Measurements from ENCODE around the gene IKZF1.

The IKZF1 gene

DNA sequence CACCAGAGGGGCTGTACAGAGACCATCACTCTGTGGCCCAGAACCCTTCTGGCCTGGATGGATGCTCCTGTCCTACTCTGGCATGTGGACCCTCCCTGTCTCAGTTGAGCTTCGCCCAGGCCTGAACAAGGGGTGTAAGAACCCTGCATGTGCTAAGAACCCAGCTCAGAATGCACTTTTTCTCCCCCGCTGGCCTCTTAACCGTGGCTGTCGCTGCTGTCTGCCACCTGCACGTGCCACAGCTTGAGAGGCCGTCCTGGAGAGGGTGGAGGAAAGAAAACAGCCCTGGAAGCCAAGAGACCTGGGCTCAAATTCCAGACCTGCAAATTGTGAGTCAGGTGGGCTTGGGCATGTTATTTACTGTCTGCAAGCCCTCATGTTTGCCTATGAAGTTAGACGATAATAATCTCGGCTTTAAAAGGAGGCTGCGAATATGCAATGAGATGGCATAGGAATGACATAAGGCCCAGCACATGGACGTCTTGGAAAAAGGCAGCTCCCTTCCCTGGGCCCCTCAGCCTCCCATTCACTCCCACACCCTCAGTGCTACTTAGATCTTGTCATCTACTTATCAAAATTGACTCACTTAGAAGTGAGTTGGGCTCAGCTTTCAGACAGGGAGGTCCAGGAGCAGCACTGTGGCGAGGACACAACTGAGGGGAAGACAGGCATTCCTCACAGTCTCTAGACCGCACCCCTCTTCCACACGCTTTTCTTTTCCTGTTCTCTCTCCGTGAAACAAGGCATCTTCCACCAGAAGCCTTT, 114.2 kb downstream of the IKZF1 start:
- no peak for DNase-seq
- Histone ChIP-seq H3K36me3 (ENCODE audit: control insufficient read depth, insufficient read depth, low read length) (no peaks in the 10 kb centered on the region), H3K27me3 (replicated peaks; ENCODE audit: control insufficient read depth, insufficient read depth, low read length, poor library complexity, severe bottlenecking) (no peaks in the 10 kb centered on the region), H3K4me1 (ENCODE audit: control insufficient read depth, insufficient read depth, low read length, poor library complexity, severe bottlenecking) (peaks cover 9% of the 10 kb centered on the region), H3K9me3 (ENCODE audit: control insufficient read depth, low read length) (no peaks in the 10 kb centered on the region), H3K4me3 (ENCODE audit: insufficient read depth, low read depth, low read length, poor library complexity, severe bottlenecking) (no peak overlapping the region), H3K27ac (ENCODE audit: insufficient read depth, low read length, poor library complexity, severe bottlenecking) (no peak overlapping the region)

DNA sequence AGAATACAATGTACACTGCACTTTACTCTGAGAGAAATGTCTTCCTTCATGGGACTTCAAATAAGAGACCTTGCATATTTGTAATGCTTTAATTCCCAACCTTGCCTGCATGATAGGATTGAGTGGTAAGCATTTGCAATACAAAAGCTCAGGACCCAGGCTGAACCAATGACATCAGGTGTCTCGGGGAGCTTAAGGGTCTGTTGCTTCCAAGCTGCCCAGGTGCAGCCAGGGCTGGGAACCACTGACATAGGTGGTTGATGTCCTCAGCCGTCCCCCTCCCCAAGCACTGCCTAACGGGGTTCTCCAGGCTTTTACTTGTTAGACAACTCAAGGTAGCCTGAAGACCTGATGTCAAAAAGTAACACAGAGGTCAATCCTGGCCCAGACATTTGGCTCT, 116.5 kb downstream of the IKZF1 start:
- Histone ChIP-seq H3K27me3 (replicated peaks; ENCODE audit: control insufficient read depth, insufficient read depth, low read length, poor library complexity, severe bottlenecking) (no peaks in the 10 kb centered on the region), H3K27ac (ENCODE audit: insufficient read depth, low read length, poor library complexity, severe bottlenecking) (no peak overlapping the region), H3K9me3 (ENCODE audit: control insufficient read depth, low read length) (no peaks in the 10 kb centered on the region), H3K36me3 (ENCODE audit: control insufficient read depth, insufficient read depth, low read length) (no peaks in the 10 kb centered on the region), H3K4me1 (ENCODE audit: control insufficient read depth, insufficient read depth, low read length, poor library complexity, severe bottlenecking) (peaks cover 6% of the 10 kb centered on the region), H3K4me3 (ENCODE audit: insufficient read depth, low read depth, low read length, poor library complexity, severe bottlenecking) (no peak overlapping the region)
- no peak for DNase-seq

DNA sequence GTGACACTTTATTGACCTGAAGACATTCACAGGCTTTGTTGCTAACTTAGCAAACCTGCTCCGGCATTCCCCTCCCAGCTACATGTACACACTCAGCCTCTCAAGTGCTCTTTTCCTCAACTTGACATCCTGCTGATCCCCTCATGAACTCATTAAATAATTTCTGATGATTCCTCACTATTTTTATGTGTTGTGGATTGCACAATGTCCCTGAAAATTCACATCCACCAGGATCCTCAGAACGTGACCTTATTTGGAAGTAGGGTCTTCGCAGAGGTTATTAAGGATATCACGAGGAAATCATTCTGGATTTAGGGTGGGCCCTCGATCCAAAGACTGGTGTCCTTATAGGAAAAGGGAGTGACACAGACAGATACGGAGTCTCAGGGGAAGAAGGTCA, 118.3 kb downstream of the IKZF1 start:
- DNase-seq, result no peak
- H3K4me1 ChIP-seq (ENCODE audit: control insufficient read depth, insufficient read depth, low read length, poor library complexity, severe bottlenecking), result no peaks in the 10 kb centered on the region
- no peaks in the 10 kb centered on the region for H3K27me3 ChIP-seq (replicated peaks; ENCODE audit: control insufficient read depth, insufficient read depth, low read length, poor library complexity, severe bottlenecking)
- no peak overlapping the region for H3K27ac ChIP-seq (ENCODE audit: insufficient read depth, low read length, poor library complexity, severe bottlenecking)
- H3K36me3 ChIP-seq (ENCODE audit: control insufficient read depth, insufficient read depth, low read length), result no peaks in the 10 kb centered on the region
- H3K9me3 ChIP-seq (ENCODE audit: control insufficient read depth, low read length), result no peaks in the 10 kb centered on the region
- no peak overlapping the region for H3K4me3 ChIP-seq (ENCODE audit: insufficient read depth, low read depth, low read length, poor library complexity, severe bottlenecking)

DNA sequence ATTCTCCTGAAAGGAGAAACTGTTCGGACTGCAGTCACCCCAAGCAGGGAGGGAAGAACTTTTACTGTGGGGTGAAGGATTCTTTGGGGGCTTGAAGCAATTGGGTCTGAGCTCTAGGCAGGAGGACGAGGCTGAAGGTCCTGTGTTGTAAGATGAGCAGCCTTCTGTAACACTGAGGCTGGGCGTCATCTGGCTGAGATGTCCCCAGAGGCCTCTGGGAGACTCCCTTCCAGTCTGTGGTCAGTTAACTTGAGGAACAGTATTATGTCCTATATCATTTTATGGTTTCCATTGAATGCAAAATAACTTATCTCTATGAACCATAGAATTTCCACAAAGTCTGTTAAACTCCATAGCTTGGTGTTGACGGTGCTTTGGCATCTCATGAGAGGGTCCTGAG, 119.3 kb downstream of the IKZF1 start:
- H3K4me3 ChIP-seq (ENCODE audit: insufficient read depth, low read depth, low read length, poor library complexity, severe bottlenecking), result no peak overlapping the region
- no peak for DNase-seq
- no peaks in the 10 kb centered on the region for H3K9me3 ChIP-seq (ENCODE audit: control insufficient read depth, low read length)
- no peaks in the 10 kb centered on the region for H3K36me3 ChIP-seq (ENCODE audit: control insufficient read depth, insufficient read depth, low read length)
- H3K27me3 ChIP-seq (replicated peaks; ENCODE audit: control insufficient read depth, insufficient read depth, low read length, poor library complexity, severe bottlenecking), result no peaks in the 10 kb centered on the region
- no peak overlapping the region for H3K27ac ChIP-seq (ENCODE audit: insufficient read depth, low read length, poor library complexity, severe bottlenecking)
- H3K4me1 ChIP-seq (ENCODE audit: control insufficient read depth, insufficient read depth, low read length, poor library complexity, severe bottlenecking), result no peaks in the 10 kb centered on the region

DNA sequence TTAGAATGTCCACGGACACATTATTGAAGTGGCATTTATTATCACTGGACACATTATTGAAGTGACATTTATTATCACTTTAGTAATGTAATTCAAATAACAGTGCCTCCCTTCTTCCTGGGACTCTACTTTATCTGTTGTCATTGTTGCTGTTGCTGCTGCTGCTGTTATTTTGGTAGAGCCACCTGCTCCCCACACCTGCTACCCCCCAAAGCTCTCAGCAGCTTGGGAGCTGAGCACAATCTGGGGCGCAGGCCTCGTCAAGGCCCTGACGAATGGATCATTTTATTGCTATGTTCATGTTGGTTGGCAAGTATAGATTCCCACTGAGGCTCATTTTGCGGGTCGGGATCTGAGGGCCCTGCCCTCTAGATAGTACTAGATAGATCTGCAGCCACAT, 120.8 kb downstream of the IKZF1 start:
- DNase-seq, result no peak
- H3K4me1 ChIP-seq (ENCODE audit: control insufficient read depth, insufficient read depth, low read length, poor library complexity, severe bottlenecking), result no peaks in the 10 kb centered on the region
- H3K36me3 ChIP-seq (ENCODE audit: control insufficient read depth, insufficient read depth, low read length), result no peaks in the 10 kb centered on the region
- H3K4me3 ChIP-seq (ENCODE audit: insufficient read depth, low read depth, low read length, poor library complexity, severe bottlenecking), result no peak overlapping the region
- H3K27ac ChIP-seq (ENCODE audit: insufficient read depth, low read length, poor library complexity, severe bottlenecking), result no peak overlapping the region
- H3K27me3 ChIP-seq (replicated peaks; ENCODE audit: control insufficient read depth, insufficient read depth, low read length, poor library complexity, severe bottlenecking), result no peaks in the 10 kb centered on the region
- no peaks in the 10 kb centered on the region for H3K9me3 ChIP-seq (ENCODE audit: control insufficient read depth, low read length)

DNA sequence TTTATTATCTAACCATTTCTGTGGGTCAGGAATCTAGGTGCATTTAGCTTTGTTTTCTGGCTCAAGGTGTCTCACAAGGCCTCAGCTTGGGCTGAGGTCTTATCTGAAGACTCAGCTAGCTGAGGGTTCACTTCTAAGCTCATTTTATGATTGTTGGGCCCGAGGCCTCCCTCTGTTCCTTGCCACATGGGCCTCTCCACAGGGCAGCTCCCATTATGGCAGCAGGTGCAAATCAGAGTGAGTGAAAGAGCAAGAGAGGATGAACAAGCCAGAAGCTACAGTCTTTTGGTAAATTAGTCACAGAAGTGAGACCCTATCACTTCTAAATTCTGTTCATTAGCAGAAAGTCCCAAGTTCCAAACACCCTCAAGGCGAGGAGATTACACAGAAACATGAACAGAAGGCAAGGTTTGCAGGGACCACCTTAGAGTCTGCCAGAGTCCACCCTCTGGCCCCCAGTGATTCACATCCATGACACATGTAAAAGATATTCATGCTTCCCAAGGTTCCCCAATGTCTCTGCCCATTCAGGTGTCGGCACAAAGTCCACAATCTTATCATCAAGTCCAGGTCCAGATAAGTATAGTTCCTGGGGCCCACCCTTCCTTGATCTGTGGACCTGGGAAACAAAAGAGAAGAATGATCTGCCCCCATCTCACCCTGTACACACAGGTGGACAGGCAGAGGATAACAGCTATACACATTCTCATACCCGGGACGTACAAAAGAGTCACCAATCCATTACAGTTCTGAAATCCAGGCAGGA, 121.9 kb downstream of the IKZF1 start:
- no peak overlapping the region for H3K27ac ChIP-seq (ENCODE audit: insufficient read depth, low read length, poor library complexity, severe bottlenecking)
- H3K4me1 ChIP-seq (ENCODE audit: control insufficient read depth, insufficient read depth, low read length, poor library complexity, severe bottlenecking), result no peaks in the 10 kb centered on the region
- no peaks in the 10 kb centered on the region for H3K27me3 ChIP-seq (replicated peaks; ENCODE audit: control insufficient read depth, insufficient read depth, low read length, poor library complexity, severe bottlenecking)
- H3K4me3 ChIP-seq (ENCODE audit: insufficient read depth, low read depth, low read length, poor library complexity, severe bottlenecking), result no peak overlapping the region
- no peaks in the 10 kb centered on the region for H3K9me3 ChIP-seq (ENCODE audit: control insufficient read depth, low read length)
- no peak for DNase-seq
- H3K36me3 ChIP-seq (ENCODE audit: control insufficient read depth, insufficient read depth, low read length), result no peaks in the 10 kb centered on the region

DNA sequence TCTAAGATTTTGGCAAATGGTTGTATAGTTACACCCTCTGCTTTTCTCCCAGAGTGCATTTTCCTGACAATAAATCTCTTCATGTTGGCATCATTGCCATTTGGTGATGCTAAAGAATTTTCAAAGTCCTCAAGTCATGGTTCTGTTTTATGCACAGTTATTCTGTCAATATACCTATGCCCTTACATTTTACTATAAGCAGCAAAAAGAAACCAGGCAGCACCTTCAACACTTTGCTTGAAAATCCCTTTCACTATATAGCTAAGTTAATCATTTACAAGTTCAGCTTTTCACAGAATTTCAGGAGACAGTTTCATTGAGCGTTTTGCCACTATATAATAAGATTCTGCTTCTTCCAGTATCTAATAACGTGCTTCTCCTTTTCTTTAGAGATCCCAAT, 123.0 kb downstream of the IKZF1 start:
- Histone ChIP-seq H3K4me1 (ENCODE audit: control insufficient read depth, insufficient read depth, low read length, poor library complexity, severe bottlenecking) (no peaks in the 10 kb centered on the region), H3K27me3 (replicated peaks; ENCODE audit: control insufficient read depth, insufficient read depth, low read length, poor library complexity, severe bottlenecking) (no peaks in the 10 kb centered on the region), H3K27ac (ENCODE audit: insufficient read depth, low read length, poor library complexity, severe bottlenecking) (no peak overlapping the region), H3K36me3 (ENCODE audit: control insufficient read depth, insufficient read depth, low read length) (no peaks in the 10 kb centered on the region), H3K9me3 (ENCODE audit: control insufficient read depth, low read length) (no peaks in the 10 kb centered on the region), H3K4me3 (ENCODE audit: insufficient read depth, low read depth, low read length, poor library complexity, severe bottlenecking) (no peak overlapping the region)
- no peak for DNase-seq

DNA sequence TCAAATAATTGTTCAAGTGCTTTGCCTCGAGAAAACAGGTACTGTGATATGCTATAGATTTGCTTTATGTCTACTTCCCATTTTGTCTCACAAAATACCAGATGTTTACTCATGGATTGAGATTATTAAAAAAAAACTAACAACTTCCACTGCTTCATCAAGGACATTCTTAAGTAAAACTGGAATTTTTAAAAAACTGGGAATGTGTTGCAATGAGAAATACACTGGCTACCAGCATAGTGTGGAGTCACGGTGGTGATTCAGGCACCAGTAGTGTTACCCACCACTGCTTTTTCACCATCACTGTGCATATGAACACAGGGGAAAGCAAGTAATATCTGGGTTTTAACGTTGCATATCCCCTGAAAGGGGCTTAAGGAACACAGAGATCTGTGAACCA, 124.4 kb downstream of the IKZF1 start:
- DNase-seq, result no peak
- Histone ChIP-seq H3K9me3 (ENCODE audit: control insufficient read depth, low read length) (no peaks in the 10 kb centered on the region), H3K27ac (ENCODE audit: insufficient read depth, low read length, poor library complexity, severe bottlenecking) (no peak overlapping the region), H3K27me3 (replicated peaks; ENCODE audit: control insufficient read depth, insufficient read depth, low read length, poor library complexity, severe bottlenecking) (no peaks in the 10 kb centered on the region), H3K4me3 (ENCODE audit: insufficient read depth, low read depth, low read length, poor library complexity, severe bottlenecking) (no peak overlapping the region), H3K4me1 (ENCODE audit: control insufficient read depth, insufficient read depth, low read length, poor library complexity, severe bottlenecking) (no peaks in the 10 kb centered on the region), H3K36me3 (ENCODE audit: control insufficient read depth, insufficient read depth, low read length) (no peaks in the 10 kb centered on the region)

DNA sequence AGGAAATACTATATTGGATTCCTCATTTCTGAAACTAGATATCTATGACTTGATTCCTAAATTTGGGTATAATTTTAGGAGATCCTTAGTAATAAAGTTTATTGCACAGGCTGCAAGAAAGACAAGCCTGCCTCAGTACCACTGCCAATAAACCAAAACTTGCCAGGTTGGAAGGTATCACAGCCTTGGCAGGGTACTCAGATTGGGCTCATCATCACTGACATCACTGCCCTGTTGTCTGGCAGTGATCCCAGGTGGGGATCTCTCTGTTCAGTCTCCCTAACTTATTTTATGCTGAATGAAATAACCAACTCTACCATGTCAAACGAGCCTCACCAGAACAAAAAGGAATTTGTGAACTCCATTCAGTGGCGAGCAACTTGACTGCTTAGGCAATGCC, 126.8 kb downstream of the IKZF1 start:
- Histone ChIP-seq H3K9me3 (ENCODE audit: control insufficient read depth, low read length) (no peaks in the 10 kb centered on the region), H3K4me1 (ENCODE audit: control insufficient read depth, insufficient read depth, low read length, poor library complexity, severe bottlenecking) (no peaks in the 10 kb centered on the region), H3K27me3 (replicated peaks; ENCODE audit: control insufficient read depth, insufficient read depth, low read length, poor library complexity, severe bottlenecking) (no peaks in the 10 kb centered on the region), H3K4me3 (ENCODE audit: insufficient read depth, low read depth, low read length, poor library complexity, severe bottlenecking) (no peak overlapping the region), H3K36me3 (ENCODE audit: control insufficient read depth, insufficient read depth, low read length) (no peaks in the 10 kb centered on the region), H3K27ac (ENCODE audit: insufficient read depth, low read length, poor library complexity, severe bottlenecking) (no peak overlapping the region)
- DNase-seq, result no peak

DNA sequence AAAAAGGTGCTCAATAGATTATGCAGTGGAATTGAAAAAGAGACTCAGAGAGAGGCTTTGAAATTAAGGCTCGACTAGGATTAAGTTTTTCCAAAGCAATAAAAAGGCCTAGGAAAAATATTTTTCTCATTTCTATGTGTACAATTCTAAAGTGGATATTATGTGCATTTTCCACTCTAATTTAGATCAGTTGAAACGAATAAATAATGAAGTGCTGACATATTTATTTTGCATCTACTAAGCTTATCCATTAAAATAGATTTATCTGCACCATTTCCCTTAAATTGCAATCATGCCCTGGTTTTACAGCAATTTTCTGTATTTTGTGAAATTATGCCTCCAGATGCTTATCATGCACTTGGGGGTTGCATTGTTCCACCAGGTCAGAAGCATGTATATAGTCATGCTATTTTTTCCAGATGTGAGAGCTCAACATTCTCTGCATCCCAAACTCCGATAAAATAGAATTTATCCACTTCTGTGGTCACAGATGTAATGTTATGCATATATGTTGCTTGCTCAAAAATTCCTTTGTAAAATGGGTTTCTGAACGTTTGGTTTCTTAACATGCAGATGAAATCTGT, 127.3 kb downstream of the IKZF1 start:
- H3K9me3 ChIP-seq (ENCODE audit: control insufficient read depth, low read length), result no peaks in the 10 kb centered on the region
- no peaks in the 10 kb centered on the region for H3K4me1 ChIP-seq (ENCODE audit: control insufficient read depth, insufficient read depth, low read length, poor library complexity, severe bottlenecking)
- H3K4me3 ChIP-seq (ENCODE audit: insufficient read depth, low read depth, low read length, poor library complexity, severe bottlenecking), result no peak overlapping the region
- DNase-seq, result no peak
- no peaks in the 10 kb centered on the region for H3K36me3 ChIP-seq (ENCODE audit: control insufficient read depth, insufficient read depth, low read length)
- no peak overlapping the region for H3K27ac ChIP-seq (ENCODE audit: insufficient read depth, low read length, poor library complexity, severe bottlenecking)
- no peaks in the 10 kb centered on the region for H3K27me3 ChIP-seq (replicated peaks; ENCODE audit: control insufficient read depth, insufficient read depth, low read length, poor library complexity, severe bottlenecking)

Data from effector memory CD4-positive, alpha-beta T cell (primary cell).